Measurements from ENCODE around the gene SLC17A8.
"Not testable (repeated sequence)": the region's sequence is repeated elsewhere in the genome, so short reads cannot be mapped to it uniquely, and the experiment has no call there.

DNA sequence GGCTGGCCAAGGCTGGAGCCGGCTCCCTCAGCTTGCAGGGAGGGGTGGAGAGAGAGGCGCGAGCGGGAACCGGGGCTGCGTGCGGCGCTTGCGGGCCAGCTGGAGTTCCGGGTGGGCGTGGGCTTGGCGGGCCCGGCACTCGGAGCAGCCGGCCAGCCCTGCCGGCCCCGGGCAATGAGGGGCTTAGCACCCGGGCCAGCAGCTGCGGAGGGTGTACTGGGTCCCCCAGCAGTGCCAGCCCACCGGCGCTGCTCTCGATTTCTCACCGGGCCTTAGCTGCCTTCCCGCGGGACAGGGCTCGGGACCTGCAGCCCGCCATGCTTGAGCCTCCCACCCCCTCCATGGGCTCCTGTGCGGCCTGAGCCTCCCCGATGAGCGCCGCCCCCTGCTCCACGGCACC lies 73.4 kb downstream of the SLC17A8 start:
- not testable (repeated sequence) for TF ChIP-seq RARB (CRISPR knock-in tag; IDR thresholded peaks at IDR 0.05); ZFP30 (CRISPR knock-in tag; IDR thresholded peaks at IDR 0.05); ESRRG (CRISPR knock-in tag; IDR thresholded peaks at IDR 0.05); ARNTL (CRISPR knock-in tag; IDR thresholded peaks at IDR 0.05; ENCODE audit: borderline replicate concordance, low read depth); SNAI2 (CRISPR knock-in tag; IDR thresholded peaks at IDR 0.05); CSDC2 (CRISPR knock-in tag; IDR thresholded peaks at IDR 0.05); ZNF565 (CRISPR knock-in tag; conservative IDR thresholded peaks at IDR 0.05; ENCODE audit: low read depth); ISL1 (CRISPR knock-in tag; IDR thresholded peaks at IDR 0.05); BACH2 (CRISPR knock-in tag; IDR thresholded peaks at IDR 0.05; ENCODE audit: borderline replicate concordance); PPARA (CRISPR knock-in tag; IDR thresholded peaks at IDR 0.05; ENCODE audit: borderline replicate concordance)
- TF ChIP-seq, protein P1, sequence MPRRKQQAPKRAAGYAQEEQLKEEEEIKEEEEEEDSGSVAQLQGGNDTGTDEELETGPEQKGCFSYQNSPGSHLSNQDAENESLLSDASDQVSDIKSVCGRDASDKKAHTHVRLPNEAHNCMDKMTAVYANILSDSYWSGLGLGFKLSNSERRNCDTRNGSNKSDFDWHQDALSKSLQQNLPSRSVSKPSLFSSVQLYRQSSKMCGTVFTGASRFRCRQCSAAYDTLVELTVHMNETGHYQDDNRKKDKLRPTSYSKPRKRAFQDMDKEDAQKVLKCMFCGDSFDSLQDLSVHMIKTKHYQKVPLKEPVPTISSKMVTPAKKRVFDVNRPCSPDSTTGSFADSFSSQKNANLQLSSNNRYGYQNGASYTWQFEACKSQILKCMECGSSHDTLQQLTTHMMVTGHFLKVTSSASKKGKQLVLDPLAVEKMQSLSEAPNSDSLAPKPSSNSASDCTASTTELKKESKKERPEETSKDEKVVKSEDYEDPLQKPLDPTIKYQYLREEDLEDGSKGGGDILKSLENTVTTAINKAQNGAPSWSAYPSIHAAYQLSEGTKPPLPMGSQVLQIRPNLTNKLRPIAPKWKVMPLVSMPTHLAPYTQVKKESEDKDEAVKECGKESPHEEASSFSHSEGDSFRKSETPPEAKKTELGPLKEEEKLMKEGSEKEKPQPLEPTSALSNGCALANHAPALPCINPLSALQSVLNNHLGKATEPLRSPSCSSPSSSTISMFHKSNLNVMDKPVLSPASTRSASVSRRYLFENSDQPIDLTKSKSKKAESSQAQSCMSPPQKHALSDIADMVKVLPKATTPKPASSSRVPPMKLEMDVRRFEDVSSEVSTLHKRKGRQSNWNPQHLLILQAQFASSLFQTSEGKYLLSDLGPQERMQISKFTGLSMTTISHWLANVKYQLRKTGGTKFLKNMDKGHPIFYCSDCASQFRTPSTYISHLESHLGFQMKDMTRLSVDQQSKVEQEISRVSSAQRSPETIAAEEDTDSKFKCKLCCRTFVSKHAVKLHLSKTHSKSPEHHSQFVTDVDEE (CRISPR knock-in tag; IDR thresholded peaks at IDR 0.05): not testable (repeated sequence)
- TF ChIP-seq, protein P2, sequence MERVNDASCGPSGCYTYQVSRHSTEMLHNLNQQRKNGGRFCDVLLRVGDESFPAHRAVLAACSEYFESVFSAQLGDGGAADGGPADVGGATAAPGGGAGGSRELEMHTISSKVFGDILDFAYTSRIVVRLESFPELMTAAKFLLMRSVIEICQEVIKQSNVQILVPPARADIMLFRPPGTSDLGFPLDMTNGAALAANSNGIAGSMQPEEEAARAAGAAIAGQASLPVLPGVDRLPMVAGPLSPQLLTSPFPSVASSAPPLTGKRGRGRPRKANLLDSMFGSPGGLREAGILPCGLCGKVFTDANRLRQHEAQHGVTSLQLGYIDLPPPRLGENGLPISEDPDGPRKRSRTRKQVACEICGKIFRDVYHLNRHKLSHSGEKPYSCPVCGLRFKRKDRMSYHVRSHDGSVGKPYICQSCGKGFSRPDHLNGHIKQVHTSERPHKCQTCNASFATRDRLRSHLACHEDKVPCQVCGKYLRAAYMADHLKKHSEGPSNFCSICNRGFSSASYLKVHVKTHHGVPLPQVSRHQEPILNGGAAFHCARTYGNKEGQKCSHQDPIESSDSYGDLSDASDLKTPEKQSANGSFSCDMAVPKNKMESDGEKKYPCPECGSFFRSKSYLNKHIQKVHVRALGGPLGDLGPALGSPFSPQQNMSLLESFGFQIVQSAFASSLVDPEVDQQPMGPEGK (CRISPR knock-in tag; IDR thresholded peaks at IDR 0.05; ENCODE audit: borderline replicate concordance): not testable (repeated sequence)
- TF ChIP-seq, protein P3, sequence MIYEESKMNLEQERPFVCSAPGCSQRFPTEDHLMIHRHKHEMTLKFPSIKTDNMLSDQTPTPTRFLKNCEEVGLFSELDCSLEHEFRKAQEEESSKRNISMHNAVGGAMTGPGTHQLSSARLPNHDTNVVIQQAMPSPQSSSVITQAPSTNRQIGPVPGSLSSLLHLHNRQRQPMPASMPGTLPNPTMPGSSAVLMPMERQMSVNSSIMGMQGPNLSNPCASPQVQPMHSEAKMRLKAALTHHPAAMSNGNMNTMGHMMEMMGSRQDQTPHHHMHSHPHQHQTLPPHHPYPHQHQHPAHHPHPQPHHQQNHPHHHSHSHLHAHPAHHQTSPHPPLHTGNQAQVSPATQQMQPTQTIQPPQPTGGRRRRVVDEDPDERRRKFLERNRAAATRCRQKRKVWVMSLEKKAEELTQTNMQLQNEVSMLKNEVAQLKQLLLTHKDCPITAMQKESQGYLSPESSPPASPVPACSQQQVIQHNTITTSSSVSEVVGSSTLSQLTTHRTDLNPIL (CRISPR knock-in tag; IDR thresholded peaks at IDR 0.05; ENCODE audit: low read depth): not testable (repeated sequence)

Data from SK-N-SH treated with all-trans-retinoic acid at 6 μM for 48 hours (cell line).